GM13977 (cell line): ENCODE measurements around the gene NSMCE3.

Experiments used
- DNase-seq: peaks from one replicate; pipeline ENCODE4 v3.0.0; 2012; ENCODE audit warnings: low spot score
- in situ Hi-C: fragments of 300-500 bp; cut with MboI; formaldehyde crosslinking; loops from one replicate; pipeline ENCODE4 v1.12.0; 2022; ENCODE audit warnings: low sequenced_read_pairs, low pct_unique_long_range_greater_than_20kb, mixed read lengths, inconsistent platforms; ENCODE audit not compliant: unreplicated experiment
- TF ChIP-seq, protein P1 (sequence below): IDR thresholded peaks from 2 replicates; pipeline ENCODE4 v1.5.1; 2012; ENCODE audit warnings: mild to moderate bottlenecking, control low read depth; ENCODE audit not compliant: insufficient read depth; ENCODE audit errors: extremely low read depth, missing control alignments

NSMCE3 gene

DNA sequence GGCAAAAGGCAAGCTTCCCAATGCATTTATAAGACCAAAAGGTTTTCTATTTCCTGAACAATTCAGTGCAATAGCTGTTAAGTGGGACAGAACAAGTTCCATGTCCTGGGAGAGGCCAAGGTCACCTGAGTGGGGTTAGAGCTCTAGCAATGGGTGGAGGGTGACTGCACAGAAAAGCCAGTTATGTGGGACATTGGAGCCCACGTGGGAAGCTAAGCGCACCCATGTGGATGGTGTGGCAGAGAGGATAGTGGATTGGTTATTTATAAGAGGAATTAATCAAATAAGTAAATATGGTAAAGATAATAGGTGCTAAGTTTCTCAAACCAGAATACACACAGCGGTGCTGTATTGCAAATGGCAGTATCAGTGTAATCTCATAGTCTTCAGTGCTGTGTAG is 6.3 kb downstream of the NSMCE3 start:
- in situ Hi-C loops, result no loop called here
- DNase-seq, result no peak
- TF ChIP-seq, protein P1, sequence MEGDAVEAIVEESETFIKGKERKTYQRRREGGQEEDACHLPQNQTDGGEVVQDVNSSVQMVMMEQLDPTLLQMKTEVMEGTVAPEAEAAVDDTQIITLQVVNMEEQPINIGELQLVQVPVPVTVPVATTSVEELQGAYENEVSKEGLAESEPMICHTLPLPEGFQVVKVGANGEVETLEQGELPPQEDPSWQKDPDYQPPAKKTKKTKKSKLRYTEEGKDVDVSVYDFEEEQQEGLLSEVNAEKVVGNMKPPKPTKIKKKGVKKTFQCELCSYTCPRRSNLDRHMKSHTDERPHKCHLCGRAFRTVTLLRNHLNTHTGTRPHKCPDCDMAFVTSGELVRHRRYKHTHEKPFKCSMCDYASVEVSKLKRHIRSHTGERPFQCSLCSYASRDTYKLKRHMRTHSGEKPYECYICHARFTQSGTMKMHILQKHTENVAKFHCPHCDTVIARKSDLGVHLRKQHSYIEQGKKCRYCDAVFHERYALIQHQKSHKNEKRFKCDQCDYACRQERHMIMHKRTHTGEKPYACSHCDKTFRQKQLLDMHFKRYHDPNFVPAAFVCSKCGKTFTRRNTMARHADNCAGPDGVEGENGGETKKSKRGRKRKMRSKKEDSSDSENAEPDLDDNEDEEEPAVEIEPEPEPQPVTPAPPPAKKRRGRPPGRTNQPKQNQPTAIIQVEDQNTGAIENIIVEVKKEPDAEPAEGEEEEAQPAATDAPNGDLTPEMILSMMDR, result no peak

DNA sequence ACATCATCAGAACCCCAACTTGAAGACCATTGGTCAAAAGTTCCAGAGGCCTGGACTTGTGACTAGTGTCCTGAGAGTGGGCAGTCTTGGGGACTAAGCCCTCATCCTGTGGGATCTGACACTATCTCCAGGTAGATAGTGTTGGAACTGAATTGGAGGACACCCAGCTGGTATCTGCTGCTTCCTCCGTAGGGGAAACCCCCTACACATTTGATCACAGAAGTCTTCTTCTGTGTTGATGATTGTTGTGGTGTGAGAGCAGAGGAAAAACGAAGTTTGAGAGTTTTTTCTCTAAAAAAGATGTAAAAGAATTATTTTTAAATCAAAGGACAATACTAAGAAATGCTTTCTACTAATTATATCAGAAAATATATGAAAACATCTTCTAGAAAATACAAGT is 6.9 kb downstream of the NSMCE3 start:
- no peak for DNase-seq
- TF ChIP-seq, protein P1, result no peak
- in situ Hi-C loops, result no loop called here

DNA sequence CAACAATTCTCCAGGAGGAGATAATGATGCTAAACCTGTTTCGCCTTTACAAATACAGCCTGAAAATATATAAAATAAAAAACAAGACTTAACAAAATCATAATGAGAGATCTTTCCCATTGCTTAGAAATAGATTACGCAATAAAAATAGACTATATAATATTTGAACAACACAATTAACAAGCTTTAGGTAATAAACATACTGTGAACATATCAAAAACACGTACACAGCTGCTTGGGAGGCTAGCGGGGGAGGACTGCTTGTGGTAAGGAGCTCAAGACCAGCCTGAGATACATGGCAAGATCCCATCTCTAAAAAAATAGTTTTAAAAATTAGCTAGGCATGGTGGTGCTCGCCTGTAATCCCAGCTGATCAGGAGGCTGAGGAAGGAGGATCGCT is 8.7 kb downstream of the NSMCE3 start:
- in situ Hi-C loops, result no loop called here
- no peak for DNase-seq
- TF ChIP-seq, protein P1, result no peak

- DNase-seq, result no peak
- in situ Hi-C loops, result no loop called here
- TF ChIP-seq, protein P1, result no peak
These were observed 10.4 kb downstream of the NSMCE3 start for GRCh38 chr15:29259233-29259632.

- TF ChIP-seq, protein P1, result no peak
- no peak for DNase-seq
- in situ Hi-C loops, result no loop called here
These were observed 17.4 kb downstream of the NSMCE3 start for GRCh38 chr15:29252234-29252633.

GRCh38 chr15:29244544-29244943 is 25.1 kb downstream of the NSMCE3 start:
- no peak for DNase-seq
- in situ Hi-C loops, result no loop called here
- TF ChIP-seq, protein P1, result no peak

DNA sequence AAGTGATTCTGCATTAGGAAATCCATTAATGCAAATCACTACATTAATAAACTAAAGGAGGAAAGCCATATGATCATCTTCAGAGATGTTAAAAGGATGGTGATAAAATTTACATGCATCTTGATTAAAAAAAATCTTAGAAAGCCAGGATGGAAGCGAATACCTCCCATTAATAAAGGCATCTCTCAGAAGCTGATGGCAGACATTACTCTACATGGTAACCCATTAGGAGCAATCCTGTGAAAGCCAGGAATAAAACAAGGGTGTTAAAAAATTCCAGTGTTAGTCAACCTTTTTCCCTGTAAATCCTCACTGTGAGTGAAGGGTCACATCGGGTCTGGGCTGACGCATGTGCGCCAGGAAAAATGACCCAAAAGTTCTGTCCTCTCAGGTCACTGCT is 25.5 kb downstream of the NSMCE3 start:
- in situ Hi-C loops, result no loop called here
- no peak for DNase-seq
- TF ChIP-seq, protein P1, result no peak
